Gastrocnemius medialis (tissue), 4 donors: ENCODE measurements around the gene SNX22.

ENCODE experiments used
- CTCF ChIP-seq, 5 experiments: fragments of 450-650 bp in 3 of 5; fragments of 200-600 bp in 2 of 5; sonication (generic) in 2 of 5; IDR thresholded peaks in 4 of 5; conservative IDR thresholded peaks in 1 of 5; 1 replicate in 4 of 5; 2 replicates in 1 of 5; pipeline ENCODE4 v1.5.1; 2016 to 2019; ENCODE audit warnings: antibody characterized with exemption in 5 of 5, mild to moderate bottlenecking in 3 of 5, moderate library complexity in 3 of 5
- POLR2A ChIP-seq, 2 donors: fragments of 450-650 bp; IDR thresholded peaks; one replicate each; pipeline ENCODE4 v1.6.1; 2017; ENCODE audit warnings: antibody characterized with exemption in 2 of 2, mild to moderate bottlenecking in 2 of 2, moderate library complexity in 2 of 2

- no peak for TF ChIP-seq CTCF (IDR thresholded peaks at IDR 0.05 in 4 of 5, conservative IDR thresholded peaks at IDR 0.05 in 1 of 5)
- no peak for TF ChIP-seq POLR2A (IDR thresholded peaks at IDR 0.05)
Measured at GRCh38 chr15:64132217-64132616, 19.3 kb upstream of the SNX22 start.
